ENCODE measurements around the gene RPL7A. TPM values are rescaled to one million over a fixed set of nuclear protein-coding genes. Genes with fewer than 3 reads are reported as not detected.
"Not testable (repeated sequence)": the region's sequence is repeated elsewhere in the genome, so short reads cannot be mapped to it uniquely, and the experiment has no call there.

RPL7A gene
- total RNA-seq, 4 donors from 2014 or later, result 1,385 to 2,320 (median 1,660) TPM

DNA sequence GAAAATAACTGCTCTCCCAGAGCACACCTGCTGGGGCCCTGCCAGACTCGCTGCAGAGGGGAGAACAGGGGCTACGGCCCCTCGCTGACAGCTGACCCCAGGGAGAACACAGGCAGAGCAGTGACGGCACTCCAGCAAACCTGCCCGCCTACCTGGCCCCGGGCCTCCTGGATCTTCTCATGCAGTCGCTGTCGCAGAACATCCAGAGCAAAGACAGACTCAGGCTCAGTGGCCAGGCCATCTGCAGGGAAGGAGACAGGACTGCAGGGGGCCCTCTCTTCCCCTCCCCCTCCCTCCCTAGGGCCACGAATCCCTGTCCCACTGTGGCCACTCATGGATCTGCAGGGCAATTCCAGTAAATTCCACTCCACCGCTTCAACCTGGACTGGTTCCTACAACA lies 14.5 kb upstream of the RPL7A start:
- Histone ChIP-seq H3K36me3 (peaks cover 0 to 52% of the 10 kb centered on the region in 2 donors), H3K4me3 (no peak overlapping the region), H3K27ac (no peak overlapping the region), H3K27me3 (no peaks in the 10 kb centered on the region), H3K9me3 (no peaks in the 10 kb centered on the region), H3K4me1 (peaks cover 4 to 37% (median 20%) of the 10 kb centered on the region in 3 donors)
- TF ChIP-seq POLR2A (IDR thresholded peaks at IDR 0.05) (no peak), EP300 (IDR thresholded peaks at IDR 0.05) (no peak), POLR2AphosphoS5 (IDR thresholded peaks at IDR 0.05) (no peak)
- TF ChIP-seq, protein P1, sequence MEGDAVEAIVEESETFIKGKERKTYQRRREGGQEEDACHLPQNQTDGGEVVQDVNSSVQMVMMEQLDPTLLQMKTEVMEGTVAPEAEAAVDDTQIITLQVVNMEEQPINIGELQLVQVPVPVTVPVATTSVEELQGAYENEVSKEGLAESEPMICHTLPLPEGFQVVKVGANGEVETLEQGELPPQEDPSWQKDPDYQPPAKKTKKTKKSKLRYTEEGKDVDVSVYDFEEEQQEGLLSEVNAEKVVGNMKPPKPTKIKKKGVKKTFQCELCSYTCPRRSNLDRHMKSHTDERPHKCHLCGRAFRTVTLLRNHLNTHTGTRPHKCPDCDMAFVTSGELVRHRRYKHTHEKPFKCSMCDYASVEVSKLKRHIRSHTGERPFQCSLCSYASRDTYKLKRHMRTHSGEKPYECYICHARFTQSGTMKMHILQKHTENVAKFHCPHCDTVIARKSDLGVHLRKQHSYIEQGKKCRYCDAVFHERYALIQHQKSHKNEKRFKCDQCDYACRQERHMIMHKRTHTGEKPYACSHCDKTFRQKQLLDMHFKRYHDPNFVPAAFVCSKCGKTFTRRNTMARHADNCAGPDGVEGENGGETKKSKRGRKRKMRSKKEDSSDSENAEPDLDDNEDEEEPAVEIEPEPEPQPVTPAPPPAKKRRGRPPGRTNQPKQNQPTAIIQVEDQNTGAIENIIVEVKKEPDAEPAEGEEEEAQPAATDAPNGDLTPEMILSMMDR (IDR thresholded peaks at IDR 0.05), result no peak
- no peak for ATAC-seq
- WGBS, 2 donors (ENCODE audit: low coverage in 1 of 2), result 100% methylated on average over 1 of the region's 10 CpGs; no CpG with 5 or more reads in 1 of the 2 donors

DNA sequence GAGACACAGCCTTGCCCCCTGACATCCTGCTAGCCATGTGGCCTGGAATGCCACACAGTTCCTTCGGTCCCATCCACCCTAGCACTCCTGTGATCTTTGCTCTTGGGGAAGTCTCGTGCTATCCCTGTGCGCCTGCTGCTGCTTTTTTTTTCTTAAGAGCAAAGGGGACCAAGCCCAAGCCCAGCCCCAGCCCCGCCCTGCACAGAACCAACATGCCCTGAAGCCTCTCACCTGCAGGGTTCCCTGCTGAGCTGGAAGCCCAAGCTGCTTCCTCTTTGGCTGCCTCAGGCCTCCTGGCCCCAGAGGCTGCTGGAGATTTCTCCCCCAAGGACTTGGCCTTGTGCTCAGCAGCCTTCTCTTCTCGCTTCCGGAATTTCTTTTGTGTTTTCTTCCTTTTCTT lies 13.9 kb upstream of the RPL7A start:
- H3K27me3 ChIP-seq, result no peaks in the 10 kb centered on the region
- peaks cover 0 to 58% of the 10 kb centered on the region in 2 donors for H3K36me3 ChIP-seq
- H3K4me1 ChIP-seq, result peaks cover 4 to 37% (median 20%) of the 10 kb centered on the region in 3 donors
- no peak overlapping the region for H3K27ac ChIP-seq
- TF ChIP-seq, protein P1 (IDR thresholded peaks at IDR 0.05), result no peak
- TF ChIP-seq POLR2A (IDR thresholded peaks at IDR 0.05) (no peak), EP300 (IDR thresholded peaks at IDR 0.05) (no peak), POLR2AphosphoS5 (IDR thresholded peaks at IDR 0.05) (no peak)
- no peaks in the 10 kb centered on the region for H3K9me3 ChIP-seq
- no peak overlapping the region for H3K4me3 ChIP-seq
- no peak for ATAC-seq
- 90 to 92% methylated on average over 2 of the region's 6 CpGs for WGBS, 2 donors (ENCODE audit: low coverage in 1 of 2)

DNA sequence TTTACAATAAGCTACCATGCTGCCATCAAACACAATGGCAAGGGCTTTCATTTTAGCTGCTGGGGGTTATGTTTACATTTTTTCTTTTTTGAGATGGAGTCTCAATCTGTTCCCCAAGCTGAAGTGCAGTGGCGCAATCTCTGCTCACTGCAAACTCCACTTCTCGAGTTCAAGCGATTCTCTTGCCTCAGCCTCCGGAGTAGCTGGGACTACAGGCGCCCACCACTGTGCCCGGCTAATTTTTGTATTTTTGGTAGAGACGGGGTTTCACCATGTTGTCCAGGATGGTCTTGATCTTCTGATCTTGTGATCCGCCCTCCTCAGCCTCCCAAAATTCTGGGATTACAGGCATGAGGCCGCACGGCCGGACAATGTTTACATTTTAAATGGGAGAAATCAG lies 13.1 kb upstream of the RPL7A start:
- peaks cover 4 to 37% (median 20%) of the 10 kb centered on the region in 3 donors for H3K4me1 ChIP-seq
- H3K4me3 ChIP-seq, result peak overlapping the region in 1 of 2 donors; percentile 66
- not testable (repeated sequence) for H3K27me3 ChIP-seq, H3K27ac ChIP-seq, H3K9me3 ChIP-seq, ATAC-seq
- 76 to 90% methylated on average over 2 to 11 of the region's 11 CpGs for WGBS, 2 donors (ENCODE audit: low coverage in 1 of 2)
- H3K36me3 ChIP-seq, result peaks cover 0 to 65% of the 10 kb centered on the region in 2 donors

DNA sequence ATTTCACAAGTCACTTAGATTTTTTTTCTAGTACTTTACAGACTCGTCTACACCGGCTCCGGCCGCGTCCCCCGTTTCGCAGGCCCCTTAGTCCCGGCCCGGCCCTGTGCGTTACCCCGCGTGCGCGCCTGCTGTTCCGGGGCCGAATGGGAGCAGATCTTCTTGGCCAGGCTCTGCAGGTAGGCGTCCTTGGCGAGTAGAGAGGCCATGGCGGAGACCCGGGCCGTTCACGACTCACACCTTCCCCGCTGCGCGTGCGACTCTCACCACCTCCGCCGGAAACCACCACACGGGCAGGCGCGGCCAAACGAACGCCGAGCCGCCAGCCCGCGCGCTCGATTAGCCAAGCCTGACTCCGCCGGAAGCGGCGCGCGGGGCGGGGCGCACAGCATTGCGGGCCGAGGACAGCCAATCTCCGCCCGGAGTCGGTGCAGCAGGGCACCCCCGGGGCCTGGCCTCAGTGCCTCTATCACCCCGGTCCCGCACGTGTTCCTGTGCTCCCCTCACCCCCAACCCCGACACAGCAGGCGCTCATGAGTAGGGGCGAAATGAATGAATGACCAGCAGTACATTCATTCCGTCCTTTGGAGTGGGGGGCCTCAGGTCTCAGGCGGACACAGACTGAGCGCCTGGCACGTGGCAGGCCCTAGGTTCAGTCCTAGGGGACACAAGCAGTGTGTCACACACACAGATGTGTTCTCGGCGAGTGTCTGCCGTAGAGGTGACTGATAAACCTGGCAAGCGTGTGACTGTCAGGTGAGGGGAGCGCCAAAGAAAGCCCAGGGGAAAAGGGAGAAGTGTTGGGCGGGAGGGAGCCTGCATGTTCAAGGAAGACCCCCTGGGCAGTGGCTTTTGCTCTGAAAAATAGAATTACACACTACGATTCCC lies 11.8 kb upstream of the RPL7A start, which contains the start of gene SURF6:
Gene SURF6, minus strand, starts transcription at position 265 of the 888 bp plus-strand sequence. Its CDS starts 56 bp downstream, at position 209.
- TF ChIP-seq POLR2A (IDR thresholded peaks at IDR 0.05) (peak; percentile 33 to 38), POLR2AphosphoS5 (IDR thresholded peaks at IDR 0.05) (peak; percentile 78), EP300 (IDR thresholded peaks at IDR 0.05) (no peak)
- TF ChIP-seq, protein P1 (IDR thresholded peaks at IDR 0.05), result no peak
- Histone ChIP-seq H3K36me3 (peaks cover 0 to 65% of the 10 kb centered on the region in 2 donors), H3K27ac (peak within 1 kb of the TSS in 3 of 4 donors; percentile 78 to 80 (median 79)), H3K4me1 (peaks cover 4 to 37% (median 20%) of the 10 kb centered on the region in 3 donors), H3K4me3 (peak within 1 kb of the TSS; percentile 59 to 66), H3K9me3 (no peaks in the 10 kb centered on the region), H3K27me3 (no peaks in the 10 kb centered on the region)
- 7% methylated on average over 13 of the region's 70 CpGs; no CpG with 5 or more reads in 1 of the 2 donors for WGBS, 2 donors (ENCODE audit: low coverage in 1 of 2)
- ATAC-seq, result peak; percentile 94

DNA sequence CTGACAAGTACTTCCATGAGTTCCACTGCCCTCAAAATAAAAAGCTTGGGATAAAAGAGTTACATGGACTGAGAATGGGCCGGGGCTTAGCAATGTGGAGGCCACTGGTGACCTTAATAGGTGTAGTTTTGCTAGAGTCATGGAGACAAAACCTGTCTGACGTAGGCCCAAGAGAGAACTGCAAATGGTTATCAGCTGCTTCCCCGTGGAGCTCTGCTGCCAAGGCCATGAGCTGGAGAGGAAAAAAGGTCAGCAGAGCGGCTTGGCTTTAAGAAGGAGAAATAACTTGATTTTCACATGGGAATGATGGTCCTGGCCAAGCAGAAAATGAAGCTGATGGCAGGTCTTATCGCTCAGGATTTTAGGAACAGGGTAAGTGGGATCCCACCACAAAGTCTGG lies 8.4 kb upstream of the RPL7A start:
- no peak for ATAC-seq

More for the DNA sequence above, 8.4 kb upstream of the RPL7A start:
- 73 to 80% methylated on average over 5 of the region's 5 CpGs for WGBS, 2 donors (ENCODE audit: low coverage in 1 of 2)
- Histone ChIP-seq H3K9me3 (no peaks in the 10 kb centered on the region), H3K36me3 (peaks cover 0 to 65% of the 10 kb centered on the region in 2 donors), H3K4me3 (no peak overlapping the region), H3K4me1 (peaks cover 4 to 20% (median 12%) of the 10 kb centered on the region in 3 donors), H3K27ac (no peak overlapping the region), H3K27me3 (no peaks in the 10 kb centered on the region)
- TF ChIP-seq POLR2AphosphoS5 (IDR thresholded peaks at IDR 0.05), result no peak
- TF ChIP-seq POLR2A (IDR thresholded peaks at IDR 0.05), result no peak
- TF ChIP-seq EP300 (IDR thresholded peaks at IDR 0.05), result no peak
- TF ChIP-seq, protein P1 (IDR thresholded peaks at IDR 0.05), result no peak
